IMR-90 (cell line): ENCODE data around the gene C6orf15. TPM values are rescaled to one million over a fixed set of nuclear protein-coding genes. Genes with fewer than 3 reads are reported as not detected.

Experiments
- ATAC-seq: fragments of 200-7000 bp; cut with Tn5 transposase; 2 replicates; pipeline ENCODE4 v1.9.1; 2020; ENCODE audit warnings: low read depth, mild to moderate bottlenecking, moderate library complexity
- BruUV-seq: library from RNA; stranded (reverse); fragments of 400-500 nt; replicated peaks from 2 replicates; lab custom pipeline; 2021; lab: Mats Ljungman, UMichigan
- CTCF ChIA-PET: fragments of 300-600 bp; formaldehyde crosslinking; extraction: SDS; loops from one replicate; lab custom pipeline; 2021; ENCODE audit warnings: antibody characterized with exemption; lab: Yijun Ruan, JAX
- POLR2A ChIA-PET: fragments of 300-600 bp; sonication (Branson Sonifier 250); formaldehyde crosslinking; loops from one replicate; lab custom pipeline; 2022; ENCODE audit warnings: antibody characterized with exemption; ENCODE audit not compliant: unreplicated experiment; lab: Charles Lee
- DNase-seq: peaks from one replicate; pipeline ENCODE4 v3.0.0; 2013
- H2AFZ ChIP-seq: replicated peaks from 2 replicates; pipeline ENCODE3; 2013; ENCODE audit warnings: low read length, mild to moderate bottlenecking; ENCODE audit not compliant: poor library complexity
- H2AK5ac ChIP-seq: 2 replicates; pipeline ENCODE4 v1.6.1; 2013; ENCODE audit warnings: low read depth, low read length, inconsistent platforms
- H2AK9ac ChIP-seq: replicated peaks from 2 replicates; pipeline ENCODE3; 2013; ENCODE audit warnings: mild to moderate bottlenecking, low read depth, low read length, moderate library complexity; ENCODE audit not compliant: poor library complexity
- H2BK120ac ChIP-seq: 2 replicates; pipeline ENCODE4 v1.6.1; 2013; ENCODE audit warnings: low read depth, low read length, inconsistent platforms
- H2BK15ac ChIP-seq: 3 replicates; pipeline ENCODE4 v1.6.1; 2013; ENCODE audit warnings: low read depth, low read length, inconsistent platforms
- H2BK20ac ChIP-seq: 2 replicates; pipeline ENCODE4 v1.6.1; 2013; ENCODE audit warnings: low read depth, mild to moderate bottlenecking, inconsistent platforms, low read length, moderate library complexity
- H2BK5ac ChIP-seq: 2 replicates; pipeline ENCODE4 v1.6.1; 2013; ENCODE audit warnings: mild to moderate bottlenecking, low read depth, low read length, inconsistent platforms; ENCODE audit not compliant: poor library complexity, severe bottlenecking
- H3K14ac ChIP-seq: replicated peaks from 2 replicates; pipeline ENCODE4 v1.6.1; 2013; ENCODE audit warnings: low read depth, low read length, inconsistent platforms
- H3K18ac ChIP-seq: 2 replicates; pipeline ENCODE4 v1.6.1; 2013; ENCODE audit warnings: low read depth, low read length, control low read depth
- H3K23ac ChIP-seq: 2 replicates; pipeline ENCODE4 v1.6.1; 2013; ENCODE audit warnings: low read depth, low read length, inconsistent platforms
- H3K27ac ChIP-seq: 2 replicates; pipeline ENCODE4 v1.5.1; 2013; ENCODE audit warnings: mild to moderate bottlenecking, control low read depth, low read length; ENCODE audit not compliant: insufficient read depth
- H3K27me3 ChIP-seq: 2 replicates; pipeline ENCODE4 v1.6.1; 2013; ENCODE audit warnings: low read length; ENCODE audit not compliant: control insufficient read depth, insufficient read depth
- H3K36me3 ChIP-seq: 2 replicates; pipeline ENCODE4 v1.6.1; 2013; ENCODE audit warnings: low read length, mixed read lengths; ENCODE audit not compliant: control insufficient read depth, insufficient read depth
- H3K4ac ChIP-seq: 2 replicates; pipeline ENCODE4 v1.6.1; 2013; ENCODE audit warnings: low read depth, low read length, inconsistent platforms
- H3K4me1 ChIP-seq: 2 replicates; pipeline ENCODE4 v1.6.1; 2013; ENCODE audit warnings: low read length, mixed read lengths; ENCODE audit not compliant: control insufficient read depth, insufficient read depth
- H3K4me2 ChIP-seq: 2 replicates; pipeline ENCODE4 v1.6.1; 2013; ENCODE audit warnings: low read depth, mild to moderate bottlenecking, control low read depth, low read length, moderate library complexity
- H3K4me3 ChIP-seq: 2 replicates; pipeline ENCODE4 v1.5.1; 2013; ENCODE audit warnings: low read depth, mild to moderate bottlenecking, control low read depth, low read length, moderate library complexity; ENCODE audit not compliant: insufficient read depth
- H3K56ac ChIP-seq: 2 replicates; pipeline ENCODE4 v1.6.1; 2013; ENCODE audit warnings: low read length, inconsistent platforms; ENCODE audit not compliant: insufficient read depth; ENCODE audit errors: extremely low read depth
- H3K79me1 ChIP-seq, 2 experiments: 2 replicates each; pipeline ENCODE4 v1.6.1; 2013; ENCODE audit warnings: low read length in 2 of 2, inconsistent platforms in 1 of 2, low read depth in 1 of 2
- H3K9ac ChIP-seq: 2 replicates; pipeline ENCODE4 v1.6.1; 2013; ENCODE audit warnings: low read depth, low read length, control low read depth
- H3K9me1 ChIP-seq: 2 replicates; pipeline ENCODE4 v1.6.1; 2013; ENCODE audit warnings: low read length, inconsistent platforms; ENCODE audit not compliant: insufficient read depth
- H3K9me3 ChIP-seq: 2 replicates; pipeline ENCODE4 v1.6.1; 2013; ENCODE audit warnings: low read length; ENCODE audit not compliant: control insufficient read depth, insufficient read depth
- H4K20me1 ChIP-seq: 2 replicates; pipeline ENCODE4 v1.6.1; 2013; ENCODE audit warnings: low read length, inconsistent platforms; ENCODE audit not compliant: insufficient read depth
- H4K5ac ChIP-seq: 2 replicates; pipeline ENCODE4 v1.6.1; 2013; ENCODE audit warnings: mild to moderate bottlenecking, low read depth, low read length, control low read depth
- H4K8ac ChIP-seq, 2 experiments: 2 replicates each; pipeline ENCODE4 v1.6.1; 2013; ENCODE audit warnings: low read depth in 2 of 2, low read length in 2 of 2, control low read depth in 1 of 2, inconsistent platforms in 1 of 2
- H4K91ac ChIP-seq: 2 replicates; pipeline ENCODE4 v1.6.1; 2013; ENCODE audit warnings: low read depth, low read length, inconsistent platforms; ENCODE audit not compliant: insufficient read depth
- CEBPB ChIP-seq: IDR thresholded peaks from 2 replicates; pipeline ENCODE4 v1.6.1; 2012; ENCODE audit warnings: low read depth, low read length, improper control_type of control experiment
- CHD1 ChIP-seq: IDR thresholded peaks from 2 replicates; pipeline ENCODE4 v1.6.1; 2012; ENCODE audit warnings: low read depth, low read length, improper control_type of control experiment
- CTCF ChIP-seq: conservative IDR thresholded peaks from 2 replicates; pipeline ENCODE4 v1.5.1; 2012; ENCODE audit warnings: mild to moderate bottlenecking, low read depth, low read length, improper control_type of control experiment
- ELK1 ChIP-seq: fragments of 150-350 bp; IDR thresholded peaks from 2 replicates; pipeline ENCODE4 v1.6.1; 2016; ENCODE audit warnings: low read depth, mild to moderate bottlenecking, low read length, moderate library complexity, borderline replicate concordance
- FOS ChIP-seq: fragments of 150-350 bp; IDR thresholded peaks from 2 replicates; pipeline ENCODE4 v1.6.1; 2016; ENCODE audit warnings: low read depth, low read length
- MXI1 ChIP-seq: IDR thresholded peaks from 2 replicates; pipeline ENCODE4 v1.6.1; 2012; ENCODE audit warnings: low read depth, mild to moderate bottlenecking, low read length, moderate library complexity, borderline replicate concordance
- NFE2L2 ChIP-seq: fragments of 150-350 bp; IDR thresholded peaks from 2 replicates; pipeline ENCODE4 v1.6.1; 2016; ENCODE audit warnings: low read depth, mild to moderate bottlenecking, low read length
- POLR2A ChIP-seq: IDR thresholded peaks from 2 replicates; pipeline ENCODE4 v1.6.1; 2012; ENCODE audit warnings: mild to moderate bottlenecking, low read depth, low read length
- RAD21 ChIP-seq: IDR thresholded peaks from 2 replicates; pipeline ENCODE4 v1.6.1; 2012; ENCODE audit warnings: low read length, improper control_type of control experiment
- RFX5 ChIP-seq: IDR thresholded peaks from 2 replicates; pipeline ENCODE4 v1.8.0; 2012; ENCODE audit warnings: low read depth, mild to moderate bottlenecking, low read length, moderate library complexity
- USF2 ChIP-seq: fragments of 150-350 bp; IDR thresholded peaks from 2 replicates; pipeline ENCODE4 v1.6.1; 2017; ENCODE audit warnings: mild to moderate bottlenecking, antibody characterized with exemption, low read length, low read depth
- WGBS, 2 experiments: methylation state at CpG; one replicate each; pipeline versions ENCODE4 v1.1.5 to v1.1.7; 2013; ENCODE audit warnings: missing lambda C conversion rate in 2 of 2; ENCODE audit not compliant: insufficient read length in 1 of 2; ENCODE audit errors: extremely low coverage in 2 of 2; 5-methylcytosine and 5-hydroxymethylcytosine counted together
- dilution Hi-C: fragments of 300-500 bp; cut with HindIII; formaldehyde crosslinking; loops from one replicate; pipeline ENCODE4 v1.14.3; 2018; ENCODE audit warnings: low sequenced_read_pairs; ENCODE audit not compliant: unreplicated experiment
- in situ Hi-C: fragments of 300-500 bp; cut with MboI; formaldehyde crosslinking; loops from 3 replicates; pipeline ENCODE4 v1.14.3; 2019; ENCODE audit warnings: low sequenced_read_pairs, inconsistent platforms, mixed read lengths
- intact Hi-C: fragments of 100-400 bp; cut with micrococcal nuclease; formaldehyde crosslinking; loops from 2 replicates; pipeline ENCODE4 v1.10.0; 2022
- polyA plus RNA-seq, 3 experiments: library from polyadenylated mRNA; depleted of rRNA; stranded (reverse); fragments of >200 nt; gene quantifications; 2 replicates each; pipeline ENCODE4 v1.2.3, GENCODE V29; 2012; ENCODE audit warnings: low replicate concordance in 1 of 3
- total RNA-seq: library from RNA; depleted of rRNA; stranded (reverse); fragments of >200 nt; gene quantifications from 2 replicates; pipeline ENCODE4 v1.2.3, GENCODE V29; 2012

C6orf15 gene
- total and polyA plus RNA-seq, 2 of the 4 experiments (the other 2 are of a cell fraction), result not detected

- no peak overlapping the region for H3K56ac ChIP-seq
- CTCF ChIA-PET, result no interaction called here
- BruUV-seq, result no TSS peak
Observed at GRCh38 chr6:31107052-31107451, 5.3 kb downstream of the C6orf15 start.

More at GRCh38 chr6:31107052-31107451, 5.3 kb downstream of the C6orf15 start:
- H4K8ac ChIP-seq, result no peak overlapping the region
- peaks cover 38% of the 10 kb centered on the region for H3K27me3 ChIP-seq
- no peak overlapping the region for H3K9ac ChIP-seq
- no peak overlapping the region for H3K4ac ChIP-seq
- H4K20me1 ChIP-seq, result no peaks in the 10 kb centered on the region
- no peak overlapping the region for H3K14ac ChIP-seq
- in situ Hi-C loops (no loop called here), dilution Hi-C loops (no loop called here), intact Hi-C loops (no loop called here)
- H4K91ac ChIP-seq, result no peak overlapping the region
- WGBS, 2 experiments, result no CpG with 5 or more reads among the region's 4 CpGs
- TF ChIP-seq RAD21, result no peak
- TF ChIP-seq RFX5, result no peak
- TF ChIP-seq POLR2A, result no peak
- no peak for TF ChIP-seq FOS
- no peak for TF ChIP-seq NFE2L2
- no peak for TF ChIP-seq CEBPB
- TF ChIP-seq ELK1, result no peak
- no peak for TF ChIP-seq MXI1
- no peak for TF ChIP-seq USF2
- no peak for TF ChIP-seq CHD1
- TF ChIP-seq CTCF, result no peak
- no peaks in the 10 kb centered on the region; the same call in 1 of the 2 replicates for H3K9me1 ChIP-seq
- no peak overlapping the region for H2BK20ac ChIP-seq
- H3K4me1 ChIP-seq, result no peaks in the 10 kb centered on the region
- DNase-seq, result no peak
- H3K18ac ChIP-seq, result no peak overlapping the region
- H2BK120ac ChIP-seq, result no peak overlapping the region
- H3K79me1 ChIP-seq, result no peaks in the 10 kb centered on the region
- no peak overlapping the region for H4K5ac ChIP-seq
- H2AFZ ChIP-seq, result no peak overlapping the region
- H2AK9ac ChIP-seq, result no peak overlapping the region
- no peaks in the 10 kb centered on the region for H3K9me3 ChIP-seq
- no peak overlapping the region for H2BK5ac ChIP-seq
- H3K4me2 ChIP-seq, result no peak overlapping the region
- no peak overlapping the region for H3K4me3 ChIP-seq
- no peak overlapping the region for H2AK5ac ChIP-seq
- ATAC-seq, result no peak
- no peak overlapping the region for H2BK15ac ChIP-seq
- H3K27ac ChIP-seq, result no peak overlapping the region
- H3K23ac ChIP-seq, result no peak overlapping the region
- H3K36me3 ChIP-seq, result no peaks in the 10 kb centered on the region
- POLR2A ChIA-PET, result no interaction called here
